Osteocyte (in vitro differentiated cells): ENCODE results near the gene BTLA. TPM values are rescaled to one million over a fixed set of nuclear protein-coding genes. Genes with fewer than 3 reads are reported as not detected.

Source experiments
- DNase-seq: peaks from one replicate; pipeline ENCODE4 v3.0.0; 2021; ENCODE audit warnings: mixed read lengths; ENCODE audit not compliant: unreplicated experiment; ENCODE audit errors: extremely low spot score
- H3K27ac Mint-ChIP-seq: one replicate; pipeline ENCODE4 v1.8.0; 2021; ENCODE audit warnings: mild to moderate bottlenecking, mixed read lengths; ENCODE audit not compliant: unreplicated experiment
- H3K27me3 Mint-ChIP-seq: one replicate; pipeline ENCODE4 v1.8.0; 2021; ENCODE audit warnings: mixed read lengths; ENCODE audit not compliant: unreplicated experiment
- H3K36me3 Mint-ChIP-seq: one replicate; pipeline ENCODE4 v1.8.0; 2021; ENCODE audit warnings: mixed read lengths; ENCODE audit not compliant: unreplicated experiment
- H3K4me1 Mint-ChIP-seq: one replicate; pipeline ENCODE4 v1.8.0; 2021; ENCODE audit warnings: mixed read lengths; ENCODE audit not compliant: unreplicated experiment
- H3K4me3 Mint-ChIP-seq: one replicate; pipeline ENCODE4 v1.8.0; 2021; ENCODE audit warnings: mild to moderate bottlenecking, moderate library complexity, mixed read lengths; ENCODE audit not compliant: unreplicated experiment
- H3K9me3 Mint-ChIP-seq: one replicate; pipeline ENCODE4 v1.8.0; 2021; ENCODE audit warnings: mixed read lengths; ENCODE audit not compliant: unreplicated experiment
- total RNA-seq: library from RNA; stranded (reverse); gene quantifications from 2 replicates; pipeline ENCODE4 v1.2.1, GENCODE V29; 2021
- TF ChIP-seq, protein P1 (sequence below): fragments of 200-600 bp; sonication (generic); IDR thresholded peaks from 2 replicates; pipeline ENCODE4 v1.5.0; 2021; ENCODE audit warnings: antibody characterized with exemption, mild to moderate bottlenecking, moderate library complexity

The BTLA gene
- total RNA-seq, 1 donor from 2014 or later = not detected

DNA sequence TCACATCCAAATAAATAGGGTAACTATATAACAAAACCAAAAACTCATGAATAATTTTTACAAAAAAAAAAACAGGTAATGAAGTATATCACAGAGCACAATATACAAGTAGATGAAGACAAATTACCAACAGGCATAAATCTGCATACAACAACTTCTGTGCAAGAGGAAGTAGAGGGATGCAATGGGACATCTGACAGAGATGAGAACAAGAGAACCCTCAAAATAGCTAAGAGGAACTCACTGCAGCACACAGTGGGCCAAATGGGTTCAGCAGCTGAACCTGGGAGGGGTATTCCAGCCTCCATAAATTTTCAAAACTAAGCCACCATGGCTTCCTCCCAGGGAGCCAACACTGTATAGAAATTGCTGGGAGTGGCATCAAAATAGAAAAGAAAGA lies 9.6 kb upstream of the BTLA start:
- Mint-ChIP-seq H3K27ac (no peak overlapping the region), H3K4me3 (no peak overlapping the region), H3K4me1 (no peaks in the 10 kb centered on the region), H3K27me3 (peaks cover 17% of the 10 kb centered on the region), H3K36me3 (peaks cover 2% of the 10 kb centered on the region), H3K9me3 (peaks cover 7% of the 10 kb centered on the region)
- TF ChIP-seq, protein P1, sequence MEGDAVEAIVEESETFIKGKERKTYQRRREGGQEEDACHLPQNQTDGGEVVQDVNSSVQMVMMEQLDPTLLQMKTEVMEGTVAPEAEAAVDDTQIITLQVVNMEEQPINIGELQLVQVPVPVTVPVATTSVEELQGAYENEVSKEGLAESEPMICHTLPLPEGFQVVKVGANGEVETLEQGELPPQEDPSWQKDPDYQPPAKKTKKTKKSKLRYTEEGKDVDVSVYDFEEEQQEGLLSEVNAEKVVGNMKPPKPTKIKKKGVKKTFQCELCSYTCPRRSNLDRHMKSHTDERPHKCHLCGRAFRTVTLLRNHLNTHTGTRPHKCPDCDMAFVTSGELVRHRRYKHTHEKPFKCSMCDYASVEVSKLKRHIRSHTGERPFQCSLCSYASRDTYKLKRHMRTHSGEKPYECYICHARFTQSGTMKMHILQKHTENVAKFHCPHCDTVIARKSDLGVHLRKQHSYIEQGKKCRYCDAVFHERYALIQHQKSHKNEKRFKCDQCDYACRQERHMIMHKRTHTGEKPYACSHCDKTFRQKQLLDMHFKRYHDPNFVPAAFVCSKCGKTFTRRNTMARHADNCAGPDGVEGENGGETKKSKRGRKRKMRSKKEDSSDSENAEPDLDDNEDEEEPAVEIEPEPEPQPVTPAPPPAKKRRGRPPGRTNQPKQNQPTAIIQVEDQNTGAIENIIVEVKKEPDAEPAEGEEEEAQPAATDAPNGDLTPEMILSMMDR = no peak
- DNase-seq = no peak

GRCh38 chr3:112508261-112508660 lies 9.0 kb upstream of the BTLA start:
- Mint-ChIP-seq H3K4me1 (no peaks in the 10 kb centered on the region), H3K27me3 (peaks cover 21% of the 10 kb centered on the region), H3K4me3 (no peak overlapping the region), H3K27ac (no peak overlapping the region), H3K36me3 (peaks cover 2% of the 10 kb centered on the region), H3K9me3 (peaks cover 7% of the 10 kb centered on the region)
- no peak for DNase-seq
- TF ChIP-seq, protein P1 = no peak

DNA sequence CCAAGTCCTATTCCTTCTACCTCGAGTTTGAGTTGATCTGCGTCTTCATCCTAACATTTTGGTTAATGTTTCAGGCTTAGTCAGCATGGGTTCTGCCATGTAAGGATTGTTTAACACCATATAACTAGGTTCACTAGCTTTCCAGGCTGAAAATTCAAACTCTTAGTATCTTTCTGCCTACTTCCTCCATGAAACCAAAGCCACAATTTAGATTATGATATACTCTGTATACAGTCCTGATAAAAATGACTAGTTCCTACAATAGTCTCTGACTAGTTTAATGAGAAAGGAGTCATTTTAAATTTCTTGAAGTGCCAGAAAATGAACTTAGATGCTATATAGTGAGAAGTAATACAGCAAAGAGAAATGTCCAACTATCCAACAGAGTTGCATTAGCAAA lies 6.6 kb upstream of the BTLA start:
- H3K36me3 Mint-ChIP-seq = no peaks in the 10 kb centered on the region
- H3K27ac Mint-ChIP-seq = no peak overlapping the region
- H3K4me3 Mint-ChIP-seq = no peak overlapping the region
- TF ChIP-seq, protein P1 = no peak
- DNase-seq = no peak
- H3K4me1 Mint-ChIP-seq = no peaks in the 10 kb centered on the region
- H3K27me3 Mint-ChIP-seq = peaks cover 23% of the 10 kb centered on the region
- H3K9me3 Mint-ChIP-seq = no peaks in the 10 kb centered on the region

DNA sequence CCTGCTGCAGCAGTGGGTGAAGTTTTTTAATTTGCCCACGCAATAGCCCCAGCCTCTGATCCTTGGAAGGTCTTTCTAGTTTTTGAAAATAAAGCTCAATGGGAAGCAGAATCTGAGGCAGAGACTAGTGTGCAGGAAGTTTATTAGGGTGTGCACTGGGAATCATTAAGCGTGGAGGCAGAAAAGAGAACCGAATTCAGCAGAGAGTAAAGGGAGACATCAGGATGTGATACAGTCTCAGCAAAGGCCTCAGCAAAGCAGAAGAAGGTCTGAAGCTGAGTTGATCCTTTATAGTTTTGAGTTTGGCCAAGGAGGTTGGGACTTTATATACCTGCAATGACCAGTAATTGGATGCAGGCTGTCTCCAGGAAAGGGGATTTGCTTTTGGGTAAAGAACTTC lies 4.9 kb upstream of the BTLA start:
- DNase-seq = no peak
- no peaks in the 10 kb centered on the region for H3K4me1 Mint-ChIP-seq
- H3K36me3 Mint-ChIP-seq = no peaks in the 10 kb centered on the region
- H3K27me3 Mint-ChIP-seq = peaks cover 31% of the 10 kb centered on the region
- TF ChIP-seq, protein P1 = no peak
- H3K27ac Mint-ChIP-seq = no peak overlapping the region
- no peak overlapping the region for H3K4me3 Mint-ChIP-seq
- no peaks in the 10 kb centered on the region for H3K9me3 Mint-ChIP-seq

DNA sequence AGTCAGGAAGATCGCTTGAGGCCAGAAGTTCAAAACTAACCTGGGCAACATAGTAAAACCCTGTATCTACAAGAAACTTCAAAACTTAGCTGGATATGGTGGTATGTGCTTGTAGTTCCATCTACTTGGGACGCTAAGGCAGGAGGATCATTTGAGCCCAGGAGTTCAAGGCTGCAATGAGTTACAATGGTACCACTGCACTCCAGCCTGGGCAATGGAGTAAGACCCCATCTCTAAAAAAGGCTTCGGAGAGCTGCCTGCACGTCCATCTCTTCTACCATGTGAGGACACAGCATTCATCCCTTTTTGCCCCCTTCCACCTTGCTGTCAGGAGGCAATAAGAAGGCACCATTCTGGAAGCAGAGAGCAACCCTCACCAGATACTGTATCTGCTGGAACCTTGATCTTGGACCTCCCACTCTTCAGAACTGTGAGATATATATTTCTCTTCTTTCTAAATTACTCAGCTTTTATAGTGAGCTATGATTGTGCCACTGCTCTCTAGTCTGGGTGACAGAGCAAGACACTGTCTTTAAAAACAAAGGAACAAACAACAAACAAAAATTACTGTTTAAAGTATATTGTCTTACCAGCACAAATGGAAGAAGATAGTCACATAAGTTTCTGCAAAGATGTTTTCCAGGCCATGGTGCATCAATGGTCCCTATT lies 4.2 kb upstream of the BTLA start:
- TF ChIP-seq, protein P1 = no peak
- no peaks in the 10 kb centered on the region for H3K9me3 Mint-ChIP-seq
- no peaks in the 10 kb centered on the region for H3K36me3 Mint-ChIP-seq
- no peak overlapping the region for H3K4me3 Mint-ChIP-seq
- H3K27me3 Mint-ChIP-seq = peaks cover 33% of the 10 kb centered on the region
- no peak for DNase-seq
- H3K4me1 Mint-ChIP-seq = no peaks in the 10 kb centered on the region
- H3K27ac Mint-ChIP-seq = no peak overlapping the region
